NCI-H2081 treated with DMSO at 0.1 percent for 48 hours (cell line): ENCODE data around the gene ZCCHC7.

ENCODE experiments used
- DNase-seq: peaks from one replicate; lab custom pipeline; 2025; lab: John Stamatoyannopoulos, UW

ZCCHC7 gene

DNA sequence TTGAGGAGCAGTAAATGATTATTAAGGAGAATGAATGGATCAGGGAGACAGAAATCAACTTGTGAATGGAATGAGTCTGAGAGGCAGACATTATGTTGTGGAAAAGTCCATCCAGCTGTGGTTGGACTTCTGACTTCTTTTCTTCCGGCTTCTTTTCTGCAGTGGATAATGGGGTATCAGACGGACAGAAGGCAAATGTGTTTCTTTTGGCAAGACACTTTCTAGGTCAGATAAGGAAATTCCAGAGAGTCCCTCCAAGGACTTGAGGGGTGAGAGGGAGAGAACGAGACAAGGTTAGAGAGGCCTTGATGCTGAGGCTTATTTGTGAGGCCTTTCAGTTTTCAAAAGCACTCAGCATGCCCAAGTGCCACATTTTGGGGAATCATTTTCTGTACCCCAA lies 285.0 kb downstream of the ZCCHC7 start:
- no peak for DNase-seq

DNA sequence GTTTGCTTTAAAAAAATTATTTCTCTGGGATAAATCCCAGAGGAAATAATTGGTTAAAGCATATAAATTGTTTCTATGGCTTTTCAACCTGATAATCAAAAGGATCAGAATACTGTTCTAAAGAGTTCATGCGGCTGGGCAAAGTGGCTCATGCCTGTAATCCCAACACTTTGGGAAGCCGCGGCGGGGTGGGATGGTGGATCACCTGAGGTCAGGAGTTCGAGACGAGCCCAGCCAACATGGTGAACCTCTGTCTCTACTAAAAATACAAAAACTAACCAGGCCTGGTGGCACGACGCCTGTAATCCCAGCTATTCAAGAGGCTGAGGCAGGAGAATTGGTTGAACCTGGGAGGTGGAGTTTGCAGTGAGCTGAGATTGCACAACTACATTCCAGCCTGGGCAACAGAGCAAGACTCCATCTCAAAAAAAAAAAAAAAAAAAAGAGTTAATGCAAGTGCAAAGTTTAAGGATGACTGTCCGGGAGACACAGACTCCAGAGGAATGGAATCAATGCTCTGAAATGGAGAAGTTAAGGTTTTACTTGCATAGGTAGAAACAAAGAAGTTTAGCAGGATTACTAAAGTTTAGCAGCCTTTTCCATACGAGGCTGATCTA lies 285.5 kb downstream of the ZCCHC7 start:
- DNase-seq: no peak

DNA sequence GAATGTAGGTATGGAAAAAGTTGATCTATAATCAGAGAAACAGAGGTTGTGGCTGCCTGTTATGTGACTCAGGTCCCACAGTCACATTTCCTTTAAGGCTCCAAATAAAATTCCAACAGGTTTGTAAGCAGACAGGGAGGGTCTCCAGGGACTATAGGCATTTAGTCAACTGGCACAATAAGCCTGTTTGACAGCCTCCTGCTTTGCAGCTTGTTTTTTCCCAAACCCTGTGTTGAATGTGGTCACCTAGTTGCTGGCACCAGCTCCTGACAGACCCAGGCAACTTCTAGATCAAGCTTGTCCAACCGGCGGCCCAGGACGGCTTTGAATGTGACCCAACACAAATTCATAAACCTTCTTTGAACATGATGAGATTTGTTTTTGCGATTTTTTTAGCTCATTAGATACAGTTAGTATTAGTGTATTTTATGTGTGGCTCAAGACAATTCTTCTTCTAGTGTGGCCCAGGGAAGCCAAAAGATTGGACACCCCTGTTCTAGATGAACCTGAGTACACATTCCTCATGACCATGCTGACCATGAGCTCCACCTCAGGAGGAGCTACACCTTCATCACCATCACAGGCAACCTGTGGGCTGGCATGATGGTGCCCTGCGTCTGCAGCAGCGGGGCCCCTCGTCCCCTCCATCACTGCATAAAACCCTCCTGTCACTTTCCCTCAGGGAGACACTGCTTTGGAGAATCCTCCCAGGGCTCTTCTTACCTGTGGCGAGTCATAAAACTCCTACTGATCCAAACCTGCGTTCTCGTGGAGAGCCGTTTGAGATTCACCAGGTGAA lies 286.4 kb downstream of the ZCCHC7 start:
- DNase-seq: no peak

DNA sequence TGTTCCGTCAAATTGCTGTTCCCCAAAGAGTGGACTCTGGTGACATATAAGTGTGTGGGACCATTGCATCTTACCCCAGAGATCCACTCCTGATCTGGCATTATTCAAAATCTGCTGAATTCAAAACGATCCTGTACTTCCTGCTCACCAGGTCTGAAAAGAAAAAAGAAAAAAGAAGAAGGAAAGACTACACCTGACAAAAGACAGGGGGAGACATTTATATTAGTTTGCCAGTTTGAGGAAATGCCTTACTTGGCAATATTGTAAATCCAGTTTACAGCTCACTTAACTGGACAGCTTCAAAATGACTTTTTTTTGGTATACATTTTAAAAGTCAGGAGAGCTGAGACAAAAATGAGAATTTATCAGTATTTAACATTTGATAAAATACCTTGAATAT lies 287.1 kb downstream of the ZCCHC7 start:
- no peak for DNase-seq
